ENCODE results near the gene PRPSAP1.

PRPSAP1 gene

DNA sequence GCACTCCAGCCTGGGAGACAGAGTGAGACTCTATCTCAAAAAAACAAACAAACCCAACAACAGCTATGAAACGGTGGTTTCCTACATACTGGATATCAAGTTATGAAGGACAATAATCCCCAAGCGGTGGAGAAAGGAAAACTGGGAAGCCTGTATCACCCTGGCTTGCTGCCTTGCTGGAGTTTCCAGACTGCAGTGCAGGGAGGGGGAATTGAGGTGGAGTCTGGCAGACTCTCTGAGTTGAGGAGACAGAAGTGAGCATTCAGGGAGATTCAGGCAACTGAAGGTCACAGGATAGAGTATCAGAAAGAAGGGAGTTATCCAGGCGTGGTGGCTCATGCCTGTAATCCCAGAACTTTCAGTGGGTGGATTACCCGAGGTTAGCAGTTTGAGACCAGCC lies 57.5 kb downstream of the PRPSAP1 start:
- TF ChIP-seq, protein P1, sequence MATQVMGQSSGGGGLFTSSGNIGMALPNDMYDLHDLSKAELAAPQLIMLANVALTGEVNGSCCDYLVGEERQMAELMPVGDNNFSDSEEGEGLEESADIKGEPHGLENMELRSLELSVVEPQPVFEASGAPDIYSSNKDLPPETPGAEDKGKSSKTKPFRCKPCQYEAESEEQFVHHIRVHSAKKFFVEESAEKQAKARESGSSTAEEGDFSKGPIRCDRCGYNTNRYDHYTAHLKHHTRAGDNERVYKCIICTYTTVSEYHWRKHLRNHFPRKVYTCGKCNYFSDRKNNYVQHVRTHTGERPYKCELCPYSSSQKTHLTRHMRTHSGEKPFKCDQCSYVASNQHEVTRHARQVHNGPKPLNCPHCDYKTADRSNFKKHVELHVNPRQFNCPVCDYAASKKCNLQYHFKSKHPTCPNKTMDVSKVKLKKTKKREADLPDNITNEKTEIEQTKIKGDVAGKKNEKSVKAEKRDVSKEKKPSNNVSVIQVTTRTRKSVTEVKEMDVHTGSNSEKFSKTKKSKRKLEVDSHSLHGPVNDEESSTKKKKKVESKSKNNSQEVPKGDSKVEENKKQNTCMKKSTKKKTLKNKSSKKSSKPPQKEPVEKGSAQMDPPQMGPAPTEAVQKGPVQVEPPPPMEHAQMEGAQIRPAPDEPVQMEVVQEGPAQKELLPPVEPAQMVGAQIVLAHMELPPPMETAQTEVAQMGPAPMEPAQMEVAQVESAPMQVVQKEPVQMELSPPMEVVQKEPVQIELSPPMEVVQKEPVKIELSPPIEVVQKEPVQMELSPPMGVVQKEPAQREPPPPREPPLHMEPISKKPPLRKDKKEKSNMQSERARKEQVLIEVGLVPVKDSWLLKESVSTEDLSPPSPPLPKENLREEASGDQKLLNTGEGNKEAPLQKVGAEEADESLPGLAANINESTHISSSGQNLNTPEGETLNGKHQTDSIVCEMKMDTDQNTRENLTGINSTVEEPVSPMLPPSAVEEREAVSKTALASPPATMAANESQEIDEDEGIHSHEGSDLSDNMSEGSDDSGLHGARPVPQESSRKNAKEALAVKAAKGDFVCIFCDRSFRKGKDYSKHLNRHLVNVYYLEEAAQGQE (IDR thresholded peaks at IDR 0.05; ENCODE audit: insufficient read depth in 1 of 2, low read depth in 2 of 2, low read length in 2 of 2), result no peak
- no peak for TF ChIP-seq SIN3A (IDR thresholded peaks at IDR 0.05; ENCODE audit: borderline replicate concordance, insufficient read depth, low read length)
- TF ChIP-seq TAF1 (IDR thresholded peaks at IDR 0.05; ENCODE audit: borderline replicate concordance, insufficient read depth, low read length), result no peak
- TF ChIP-seq FOXP2 (optimal IDR thresholded peaks at IDR 0.05; ENCODE audit: borderline replicate concordance, extremely low read depth, extremely low read length, insufficient read depth), result no peak
- no peak for TF ChIP-seq POLR2AphosphoS5 (IDR thresholded peaks at IDR 0.05; ENCODE audit: low read depth, low read length)

DNA sequence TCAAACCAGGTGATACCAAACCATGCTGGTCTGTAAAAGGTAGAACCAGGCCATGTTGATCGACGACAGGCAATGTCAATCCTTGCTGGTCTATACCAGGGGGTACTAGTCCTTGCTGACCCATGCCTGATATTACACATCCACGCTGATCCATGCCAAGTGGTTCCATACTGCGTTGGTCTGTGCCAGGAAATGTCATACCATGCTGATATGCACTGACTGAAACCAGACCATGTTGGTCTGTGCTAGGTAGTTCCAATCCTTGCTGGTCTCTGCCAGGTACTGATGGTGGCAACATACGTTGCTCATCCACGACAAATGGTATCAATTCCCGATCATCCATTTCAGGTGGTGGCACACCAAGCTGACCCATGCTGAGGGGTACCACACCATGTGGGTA lies 60.6 kb downstream of the PRPSAP1 start:
- no peak for TF ChIP-seq FOXP2 (optimal IDR thresholded peaks at IDR 0.05; ENCODE audit: borderline replicate concordance, extremely low read depth, extremely low read length, insufficient read depth)
- TF ChIP-seq, protein P1 (IDR thresholded peaks at IDR 0.05; ENCODE audit: insufficient read depth in 1 of 2, low read depth in 2 of 2, low read length in 2 of 2), result no peak
- no peak for TF ChIP-seq TAF1 (IDR thresholded peaks at IDR 0.05; ENCODE audit: borderline replicate concordance, insufficient read depth, low read length)
- no peak for TF ChIP-seq POLR2AphosphoS5 (IDR thresholded peaks at IDR 0.05; ENCODE audit: low read depth, low read length)
- no peak for TF ChIP-seq SIN3A (IDR thresholded peaks at IDR 0.05; ENCODE audit: borderline replicate concordance, insufficient read depth, low read length)

GRCh38 chr17:76292567-76292966 lies 61.1 kb downstream of the PRPSAP1 start:
- no peak for TF ChIP-seq POLR2AphosphoS5 (IDR thresholded peaks at IDR 0.05; ENCODE audit: low read depth, low read length)
- TF ChIP-seq, protein P1 (IDR thresholded peaks at IDR 0.05; ENCODE audit: insufficient read depth in 1 of 2, low read depth in 2 of 2, low read length in 2 of 2), result no peak
- TF ChIP-seq TAF1 (IDR thresholded peaks at IDR 0.05; ENCODE audit: borderline replicate concordance, insufficient read depth, low read length), result no peak
- no peak for TF ChIP-seq SIN3A (IDR thresholded peaks at IDR 0.05; ENCODE audit: borderline replicate concordance, insufficient read depth, low read length)
- TF ChIP-seq FOXP2 (optimal IDR thresholded peaks at IDR 0.05; ENCODE audit: borderline replicate concordance, extremely low read depth, extremely low read length, insufficient read depth), result no peak

DNA sequence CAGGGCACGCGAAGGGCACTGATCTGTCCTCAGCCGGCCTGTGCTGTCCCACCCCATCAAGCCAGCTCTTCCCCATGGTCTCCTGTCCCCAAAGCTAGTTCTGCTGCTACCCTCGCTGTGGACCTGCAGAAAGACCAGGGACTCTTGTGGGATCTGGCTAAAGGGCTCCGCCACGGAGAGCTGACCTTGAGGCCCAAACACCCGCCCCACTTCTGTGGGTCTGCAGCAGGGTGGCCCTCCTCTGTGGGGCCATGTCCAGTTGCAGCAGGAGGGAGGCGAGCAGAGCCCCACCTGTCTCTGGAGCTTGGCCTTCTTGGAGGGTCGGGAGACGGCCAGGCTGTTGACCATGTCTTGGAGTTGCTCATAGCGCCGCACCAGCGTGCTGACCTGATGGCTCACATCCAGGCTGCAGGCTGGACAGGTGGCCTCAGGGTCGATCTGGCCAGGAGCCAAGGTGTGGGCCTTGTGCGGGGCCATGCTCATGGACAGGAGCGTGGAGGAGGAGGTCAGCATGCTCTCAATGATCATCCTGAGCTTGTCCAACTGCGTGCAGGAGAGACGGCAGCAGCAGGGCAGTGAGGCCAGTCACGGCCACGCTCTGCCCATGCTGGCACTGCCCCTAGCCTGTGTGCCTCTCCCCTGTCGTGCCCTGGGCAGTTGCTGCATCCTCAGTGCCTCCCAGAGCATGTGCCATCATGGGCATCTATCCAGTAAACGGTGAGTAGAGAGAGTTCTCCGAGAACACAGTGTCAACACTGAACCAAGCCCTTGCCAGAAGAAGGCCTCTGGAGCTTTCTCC lies 71.9 kb downstream of the PRPSAP1 start:
- TF ChIP-seq, protein P1 (IDR thresholded peaks at IDR 0.05; ENCODE audit: insufficient read depth in 1 of 2, low read depth in 2 of 2, low read length in 2 of 2), result no peak
- TF ChIP-seq FOXP2 (optimal IDR thresholded peaks at IDR 0.05; ENCODE audit: borderline replicate concordance, extremely low read depth, extremely low read length, insufficient read depth) (no peak), POLR2AphosphoS5 (IDR thresholded peaks at IDR 0.05; ENCODE audit: low read depth, low read length) (no peak), SIN3A (IDR thresholded peaks at IDR 0.05; ENCODE audit: borderline replicate concordance, insufficient read depth, low read length) (no peak), TAF1 (IDR thresholded peaks at IDR 0.05; ENCODE audit: borderline replicate concordance, insufficient read depth, low read length) (no peak)
